Astrocyte (in vitro differentiated cells and primary cell): ENCODE data around the gene MNAT1.

ENCODE experiments used
- CTCF ChIP-seq: IDR thresholded peaks from 2 replicates; pipeline ENCODE4 v1.5.1; 2011; ENCODE audit warnings: low read depth, mild to moderate bottlenecking, inconsistent platforms, low read length, moderate library complexity; ENCODE audit not compliant: insufficient read depth
- EZH2 ChIP-seq: IDR thresholded peaks from 2 replicates; pipeline ENCODE4 v1.6.1; 2012; ENCODE audit warnings: mild to moderate bottlenecking, low read length, inconsistent platforms; ENCODE audit not compliant: insufficient read depth

- TF ChIP-seq CTCF (no peak), EZH2 (no peak)
Measured at GRCh38 chr14:60973070-60973469, 238.5 kb downstream of the MNAT1 start.
